Endothelial cell of hepatic sinusoid (primary cell): ENCODE data around the gene CGB3.

Experiments used
- in situ Hi-C: cut with HindIII; loops from 2 replicates; pipeline ENCODE4 v1.10.0; 2017; ENCODE audit warnings: low sequenced_read_pairs

Gene CGB3

DNA sequence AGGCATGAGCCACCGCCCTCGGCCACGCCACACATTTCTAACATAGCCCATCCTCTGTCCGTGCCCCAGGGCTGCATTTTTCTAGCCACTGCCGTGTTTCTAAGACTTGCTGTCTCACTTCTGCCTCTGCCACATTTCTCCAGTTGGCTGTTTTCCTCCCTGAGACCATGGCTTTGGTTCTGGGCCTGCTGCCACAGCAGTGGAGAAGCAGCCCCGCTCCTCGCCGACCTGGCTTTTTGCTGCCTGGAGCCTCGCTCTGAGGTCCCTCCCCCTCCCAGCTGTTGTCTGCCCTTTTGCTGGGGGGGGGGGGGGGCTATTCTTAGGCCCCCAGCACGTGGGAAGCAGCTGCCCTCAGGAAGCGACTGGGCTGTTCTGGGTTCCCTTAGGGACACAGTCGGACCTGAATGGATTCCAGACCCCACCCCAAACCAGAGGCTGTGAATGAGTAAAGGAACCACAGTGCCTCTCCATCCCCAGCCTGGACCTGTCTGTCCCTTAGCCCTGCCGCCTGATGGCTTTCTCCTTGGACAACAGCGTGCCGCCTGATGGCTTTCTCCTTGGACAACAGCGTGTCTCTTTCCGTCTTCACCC is 34.3 kb downstream of the CGB3 start:
- in situ Hi-C loops = loop anchor here (5.0 to 10.0 kb wide), 2 partner anchors 192 to 205 kb away; no protein-coding TSS in a partner anchor

DNA sequence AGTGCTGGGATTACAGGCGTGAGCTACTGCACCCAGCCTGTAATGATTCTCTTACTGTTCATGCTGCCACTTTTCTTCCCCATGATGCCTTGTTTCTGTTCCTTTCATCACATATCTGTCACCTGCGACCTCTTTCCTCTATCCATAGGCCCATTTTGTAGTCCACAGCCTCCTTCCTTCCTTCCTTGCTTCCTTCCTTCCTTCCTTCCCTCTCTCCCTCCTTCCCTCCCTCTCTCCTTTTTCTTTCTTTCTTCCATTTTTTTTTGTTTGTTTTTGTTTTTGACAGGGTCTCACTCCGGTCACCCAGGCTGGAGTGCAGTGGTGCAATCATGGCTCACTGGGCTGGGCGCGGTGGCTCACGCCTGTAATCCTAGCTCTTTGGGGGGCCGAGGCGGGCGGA is 35.3 kb downstream of the CGB3 start:
- in situ Hi-C loops = loop anchor here (5.0 to 10.0 kb wide), 2 partner anchors 192 to 206 kb away; no protein-coding TSS in a partner anchor

DNA sequence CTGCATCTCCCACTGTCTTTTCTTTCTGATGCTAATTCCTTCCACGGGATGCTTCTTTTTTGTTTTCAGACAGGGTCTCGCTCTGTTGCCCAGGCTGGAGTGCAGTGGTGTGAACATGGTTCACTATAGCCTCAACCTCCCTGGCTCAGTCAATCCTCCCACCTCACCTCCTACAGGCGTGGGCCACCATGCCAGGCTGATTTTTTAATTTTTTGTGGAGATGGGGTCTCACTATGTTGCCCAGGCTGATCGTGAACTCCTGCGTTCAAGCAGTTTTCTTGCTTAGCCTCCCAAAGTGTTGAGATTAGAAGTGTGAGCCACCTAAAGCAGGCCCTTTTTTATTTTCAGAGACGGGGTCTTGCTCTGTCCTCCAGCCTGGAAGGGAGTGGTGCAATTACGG is 35.8 kb downstream of the CGB3 start:
- in situ Hi-C loops = loop anchor here (5.0 to 10.0 kb wide), 2 partner anchors 191 to 207 kb away; no protein-coding TSS in a partner anchor

DNA sequence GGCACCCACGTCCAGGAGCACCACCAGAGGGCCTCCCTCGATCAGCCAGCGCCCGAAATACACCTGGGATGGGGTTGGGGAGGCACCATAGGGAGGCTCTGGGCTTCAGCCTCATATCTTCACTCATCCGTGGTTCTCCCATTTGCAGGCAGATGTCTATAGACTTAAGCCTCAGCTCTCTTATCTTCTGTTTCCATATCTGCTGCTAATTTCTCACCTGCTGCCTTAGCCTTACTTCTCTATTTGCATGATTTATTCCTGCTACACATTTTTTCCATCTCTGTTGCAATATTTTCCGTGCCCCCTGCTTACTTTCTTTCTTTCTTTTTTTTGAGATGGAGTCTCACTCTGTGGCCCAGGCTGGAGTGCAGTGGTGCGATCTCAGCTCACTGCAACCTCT is 36.8 kb downstream of the CGB3 start:
- in situ Hi-C loops = loop anchor here (5.0 to 10.0 kb wide), 2 partner anchors 190 to 207 kb away; no protein-coding TSS in a partner anchor

DNA sequence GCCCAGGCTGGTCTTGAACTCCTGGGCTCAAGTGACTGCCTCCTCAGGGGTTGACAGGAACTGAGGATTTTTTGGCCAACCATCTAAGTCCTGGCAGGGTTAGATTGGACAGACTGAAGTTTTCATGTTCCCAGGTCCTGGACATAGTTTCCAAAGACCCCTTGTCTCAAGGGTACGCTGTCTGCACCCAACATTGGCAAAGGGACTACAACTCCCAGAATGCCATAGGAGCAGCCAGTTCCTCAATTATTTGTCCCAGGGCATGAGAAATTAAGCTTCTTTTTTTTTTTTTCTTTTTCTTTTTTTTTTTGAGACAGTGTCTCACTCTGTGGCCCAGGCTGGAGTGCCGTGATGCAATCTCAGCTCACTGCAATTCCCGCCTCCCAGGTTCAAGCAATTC is 37.9 kb downstream of the CGB3 start:
- in situ Hi-C loops = loop anchor here (5.0 to 10.0 kb wide), 2 partner anchors 189 to 209 kb away; no protein-coding TSS in a partner anchor

DNA sequence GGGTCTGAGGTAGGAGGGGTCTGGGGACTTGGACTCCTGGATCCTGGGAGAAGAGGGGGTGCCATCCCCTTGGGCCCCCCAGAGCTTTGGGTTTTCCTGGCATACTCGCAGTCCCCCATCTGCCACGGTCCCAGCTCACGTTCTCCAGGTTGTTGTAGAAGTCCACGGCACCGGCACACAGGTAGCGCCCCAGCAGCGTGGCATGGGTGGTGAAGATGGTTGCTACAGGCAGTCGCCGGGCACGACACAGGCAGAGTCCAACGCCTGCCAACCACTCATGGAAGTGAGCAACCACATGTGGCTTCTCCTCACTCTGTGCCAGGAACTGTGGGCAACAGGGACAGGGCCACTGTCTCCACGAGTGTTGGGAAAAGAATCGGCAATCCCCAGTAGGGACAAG is 38.4 kb downstream of the CGB3 start:
- in situ Hi-C loops = loop anchor here (5.0 to 10.0 kb wide), 2 partner anchors 188 to 209 kb away; no protein-coding TSS in a partner anchor

DNA sequence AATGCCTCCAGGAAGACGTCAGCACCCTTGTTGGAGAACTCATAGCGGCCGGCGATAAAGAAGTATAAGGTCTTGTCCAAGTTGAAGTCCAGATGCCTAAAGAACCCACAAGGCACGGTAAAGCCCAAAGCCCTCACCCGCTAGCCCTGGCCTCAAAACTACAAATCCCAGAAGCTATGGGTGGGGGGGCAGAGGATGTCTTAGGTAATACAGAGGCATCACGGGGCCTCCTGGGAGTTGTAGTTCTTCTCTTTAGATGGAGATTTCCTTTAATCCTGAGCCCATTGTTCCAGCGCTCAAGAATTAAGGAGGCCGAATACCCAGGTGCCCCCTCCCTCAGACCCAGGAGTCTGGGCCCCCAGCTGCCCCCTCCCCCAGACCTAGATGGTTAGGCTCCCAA is 41.9 kb downstream of the CGB3 start:
- in situ Hi-C loops = loop anchor here (10.0 kb wide), 1 partner anchor 213 kb away; no protein-coding TSS in a partner anchor

DNA sequence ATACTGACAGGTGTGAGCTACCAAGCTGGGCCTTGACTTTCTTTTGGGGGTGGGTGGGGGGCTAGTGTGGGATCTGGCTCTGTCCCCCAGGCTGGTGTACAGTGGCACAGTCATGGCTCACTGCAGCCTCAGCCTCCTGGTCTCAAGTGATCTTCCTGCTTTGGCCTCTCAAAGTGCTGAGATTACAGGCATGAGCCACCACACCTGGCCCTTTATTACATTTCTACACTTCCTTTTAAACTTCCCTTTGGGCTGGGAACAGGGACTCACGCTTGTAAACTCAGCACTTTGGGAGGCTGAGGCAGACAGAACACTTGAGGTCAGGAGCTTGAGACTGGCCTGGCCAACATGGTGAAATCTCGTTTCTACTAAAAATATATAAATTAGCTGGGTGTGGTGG is 47.1 kb downstream of the CGB3 start:
- in situ Hi-C loops = loop anchor here (5.0 kb wide), 1 partner anchor 65 kb away; no protein-coding TSS in a partner anchor

DNA sequence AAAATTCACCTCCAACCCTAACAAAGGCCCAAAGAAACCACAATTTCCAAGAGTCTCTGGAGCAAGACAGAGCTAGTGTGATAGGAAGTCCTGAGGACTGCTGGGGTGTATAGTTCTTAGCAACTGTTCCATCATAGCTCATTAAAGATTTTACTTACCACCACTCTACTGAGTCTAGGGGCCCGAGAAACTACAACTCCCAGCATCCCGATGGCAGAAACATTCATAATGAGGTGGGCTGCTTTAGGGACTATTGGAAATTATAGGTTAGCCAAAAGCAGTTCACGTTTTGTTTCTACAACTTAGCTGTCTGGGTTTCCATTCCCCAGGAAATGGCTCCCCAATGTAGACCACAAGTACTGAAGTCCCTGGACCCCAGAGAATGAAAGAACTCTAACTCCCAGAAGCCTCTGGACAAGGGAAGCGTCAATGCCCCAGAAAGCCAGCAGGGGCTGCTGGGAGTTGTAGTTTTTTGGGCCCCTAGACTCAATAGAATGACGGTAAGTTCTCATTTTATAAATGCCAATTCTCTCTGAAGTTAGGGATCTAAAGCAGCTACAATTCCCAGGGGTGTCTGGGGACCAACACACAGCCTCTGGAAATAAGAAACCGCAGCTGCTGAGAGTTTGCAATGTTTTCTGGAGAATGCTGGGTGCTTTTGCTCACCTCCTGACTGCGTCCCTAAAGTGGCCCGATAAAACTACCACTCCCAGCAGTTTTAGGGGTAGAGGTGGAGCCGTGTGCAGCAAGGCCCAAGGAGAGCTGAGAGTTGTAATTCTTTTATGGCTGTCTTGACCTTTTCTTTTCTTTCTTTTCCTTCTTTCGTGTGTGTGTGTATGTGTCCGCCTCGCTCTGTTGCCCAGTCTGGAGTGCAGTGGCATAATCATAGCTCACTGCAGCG is 47.9 kb downstream of the CGB3 start:
- in situ Hi-C loops = loop anchor here (5.0 kb wide), 1 partner anchor 64 kb away; no protein-coding TSS in a partner anchor
